Measurements from ENCODE around the gene PDK1.

PDK1 gene

DNA sequence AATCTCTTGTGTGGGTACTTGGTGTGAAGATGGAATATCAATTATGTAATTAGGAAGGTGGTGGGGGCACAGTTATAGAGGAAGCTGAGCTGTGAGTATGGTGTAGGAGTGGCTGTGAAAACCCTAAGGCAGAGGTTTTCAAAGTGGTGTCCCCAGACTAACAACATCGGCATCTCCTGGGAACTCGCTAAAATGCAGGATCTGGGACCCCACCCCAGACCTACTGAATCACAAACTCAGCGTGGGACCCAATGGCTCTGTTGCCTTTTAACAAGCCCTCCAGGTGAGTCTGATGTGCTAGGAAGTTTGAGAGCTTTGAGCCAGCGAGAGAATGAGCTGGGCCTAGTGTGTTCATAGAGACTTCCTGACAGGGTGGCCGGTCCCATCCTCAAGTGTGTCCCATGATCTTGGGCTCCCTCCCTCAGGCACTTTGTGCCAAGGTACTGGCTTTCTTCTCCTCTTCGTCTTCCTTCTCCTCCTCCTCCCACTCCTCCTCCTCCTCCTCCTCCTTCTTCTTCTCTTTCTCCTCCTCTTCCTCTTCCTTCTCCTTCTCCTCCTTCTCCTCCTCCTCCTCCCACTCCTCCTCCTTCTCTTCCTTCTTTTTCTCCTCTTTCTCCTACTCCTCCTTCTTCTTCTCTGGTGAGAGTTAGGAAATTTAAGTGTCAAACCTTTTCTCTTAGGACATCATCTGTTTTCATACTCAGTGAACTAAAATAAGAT, 86.6 kb downstream of the PDK1 start:
- no peak for DNase-seq

DNA sequence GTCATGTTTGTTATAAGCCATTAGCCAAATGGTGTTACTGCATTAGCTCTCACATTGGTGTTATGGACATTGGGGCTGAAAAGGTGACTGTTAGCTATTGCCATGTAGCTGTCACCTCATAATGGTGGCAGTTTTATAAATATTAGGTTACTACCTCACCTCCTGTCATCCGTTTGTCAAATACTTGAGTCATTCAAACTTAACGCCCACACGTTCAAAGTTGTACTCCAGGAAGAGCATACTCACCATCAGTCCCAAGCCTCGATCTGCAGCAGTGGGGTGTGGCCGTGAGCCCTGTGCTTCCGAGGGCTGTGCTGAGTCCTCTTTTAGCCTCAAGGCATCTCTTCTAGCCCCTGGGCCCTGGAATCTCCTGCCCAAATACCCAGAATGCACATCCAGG, 87.3 kb downstream of the PDK1 start:
- no peak for DNase-seq

DNA sequence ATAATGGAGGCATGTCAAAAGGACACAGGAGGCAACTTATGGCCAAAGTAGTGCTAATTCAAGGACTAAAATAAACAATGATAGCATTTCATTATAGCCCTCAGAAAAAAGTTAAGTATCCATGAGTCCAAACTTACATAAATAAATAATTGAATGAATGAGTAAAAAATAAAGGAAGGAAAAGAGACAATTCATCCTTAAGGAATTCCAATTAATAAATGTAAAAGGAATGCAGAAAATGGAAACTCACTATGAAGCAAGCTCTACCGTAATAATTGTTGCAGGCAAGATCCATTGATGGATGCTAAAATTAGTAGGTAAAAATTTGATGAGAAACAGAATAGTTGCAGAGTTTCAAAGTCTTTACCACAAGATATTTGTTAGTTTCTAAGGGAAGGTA, 91.5 kb downstream of the PDK1 start:
- DNase-seq, result no peak

DNA sequence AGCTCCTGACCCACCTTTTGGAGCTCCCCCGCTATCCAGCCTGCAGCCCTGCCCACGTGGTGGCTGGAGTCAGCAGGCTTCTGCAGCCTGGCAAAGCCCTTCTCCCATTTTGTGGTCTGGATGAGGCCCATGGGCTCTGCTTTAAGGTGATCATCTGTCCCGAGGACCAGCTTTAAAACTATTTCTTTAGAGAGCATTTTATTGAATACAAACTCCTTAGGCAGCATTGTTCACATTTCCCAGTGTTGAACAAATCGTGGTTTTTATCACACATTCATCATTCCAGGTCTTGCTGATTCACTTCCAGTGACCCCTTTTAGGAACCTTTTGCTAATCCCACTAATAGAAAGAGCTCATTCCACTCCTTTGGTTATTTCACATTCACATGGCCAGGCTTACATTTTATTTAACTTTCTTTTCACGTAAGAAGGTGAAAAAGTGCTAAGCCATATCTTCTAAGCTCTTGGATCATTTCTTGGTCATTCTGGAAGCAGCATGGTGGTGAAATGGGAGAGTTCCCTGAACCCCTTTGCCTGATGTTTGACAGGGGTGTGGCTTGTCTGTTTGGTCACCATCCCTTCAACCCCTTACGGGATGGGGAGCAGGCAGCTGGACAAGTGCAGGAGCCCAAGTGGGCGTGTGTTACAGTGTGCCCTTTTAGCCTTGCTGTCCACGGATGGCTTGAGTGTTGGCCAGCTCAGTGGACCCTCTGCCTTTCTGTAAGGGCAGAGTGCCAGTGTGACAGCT, 99.4 kb downstream of the PDK1 start:
- DNase-seq, result no peak

DNA sequence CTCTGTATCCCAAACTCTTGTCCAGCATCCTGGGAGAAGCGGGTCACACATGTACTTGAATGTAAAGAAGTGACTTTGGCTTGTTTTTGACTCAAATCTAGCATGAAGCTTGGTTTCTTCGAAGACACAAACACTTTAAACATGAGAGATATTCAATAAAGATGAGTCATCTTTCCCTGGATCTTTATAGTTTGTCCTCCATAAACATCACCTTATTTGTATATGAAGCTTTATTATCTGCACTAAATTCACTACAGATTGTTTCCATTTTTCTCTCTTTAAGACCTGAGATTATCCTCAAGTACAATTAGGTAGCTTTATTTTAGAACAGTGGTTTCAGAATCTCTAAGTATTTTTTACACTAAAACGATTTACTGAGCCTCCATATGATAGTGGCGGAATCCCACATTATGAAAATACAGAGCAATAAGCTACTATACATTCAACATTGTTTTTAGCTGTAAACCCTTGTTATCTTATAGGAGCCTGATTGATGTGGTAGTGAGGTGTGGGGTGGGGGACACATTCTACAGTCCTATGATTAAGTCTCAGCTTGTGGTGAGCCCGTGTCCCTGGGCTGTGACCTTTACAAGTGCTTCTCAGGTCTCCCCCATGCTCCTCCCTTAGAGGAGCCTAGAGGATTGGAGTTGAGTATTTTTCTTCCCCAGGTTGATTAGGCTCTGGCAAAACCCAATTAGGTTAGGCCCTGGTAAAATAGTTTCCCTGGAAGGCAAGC, 100.1 kb downstream of the PDK1 start:
- DNase-seq, result no peak

All from midbrain (tissue), 1 donor.